ENCODE measurements around the gene SNRNP200.

Gene SNRNP200

DNA sequence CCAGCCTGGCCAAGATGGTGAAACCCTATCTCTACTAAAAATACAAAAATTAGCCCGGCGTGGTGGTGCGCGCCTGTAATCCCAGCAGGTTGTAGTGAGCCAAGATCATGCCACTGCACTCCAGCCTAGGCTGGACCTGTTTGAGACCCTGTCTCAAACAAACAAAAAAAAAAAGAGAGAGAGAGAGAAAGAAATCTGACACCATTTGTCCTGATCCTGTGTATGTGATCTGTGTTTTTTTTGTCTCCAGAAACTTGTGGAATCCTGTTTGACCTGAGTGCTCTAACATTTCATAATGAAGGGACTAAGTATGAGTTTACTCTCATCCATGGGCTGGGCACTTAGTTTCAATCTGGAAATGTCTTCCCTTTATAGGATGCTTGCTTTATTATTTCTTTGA is 13.4 kb upstream of the SNRNP200 start:
- peaks cover 35% of the 10 kb centered on the region for H3K27me3 ChIP-seq (ENCODE audit: insufficient read depth, poor library complexity, severe bottlenecking)
- ATAC-seq (ENCODE audit: low read depth) (no peak), DNase-seq (ENCODE audit: low spot score) (no peak)
- peaks cover 4% of the 10 kb centered on the region for H3K4me1 ChIP-seq (ENCODE audit: insufficient read depth, poor library complexity, severe bottlenecking)
- H3K4me3 ChIP-seq (ENCODE audit: severe bottlenecking) = no peak overlapping the region
- no peak overlapping the region for H3K27ac ChIP-seq (ENCODE audit: poor library complexity, severe bottlenecking)
- H3K9me3 ChIP-seq (ENCODE audit: severe bottlenecking) = no peaks in the 10 kb centered on the region
- TF ChIP-seq, protein P1, sequence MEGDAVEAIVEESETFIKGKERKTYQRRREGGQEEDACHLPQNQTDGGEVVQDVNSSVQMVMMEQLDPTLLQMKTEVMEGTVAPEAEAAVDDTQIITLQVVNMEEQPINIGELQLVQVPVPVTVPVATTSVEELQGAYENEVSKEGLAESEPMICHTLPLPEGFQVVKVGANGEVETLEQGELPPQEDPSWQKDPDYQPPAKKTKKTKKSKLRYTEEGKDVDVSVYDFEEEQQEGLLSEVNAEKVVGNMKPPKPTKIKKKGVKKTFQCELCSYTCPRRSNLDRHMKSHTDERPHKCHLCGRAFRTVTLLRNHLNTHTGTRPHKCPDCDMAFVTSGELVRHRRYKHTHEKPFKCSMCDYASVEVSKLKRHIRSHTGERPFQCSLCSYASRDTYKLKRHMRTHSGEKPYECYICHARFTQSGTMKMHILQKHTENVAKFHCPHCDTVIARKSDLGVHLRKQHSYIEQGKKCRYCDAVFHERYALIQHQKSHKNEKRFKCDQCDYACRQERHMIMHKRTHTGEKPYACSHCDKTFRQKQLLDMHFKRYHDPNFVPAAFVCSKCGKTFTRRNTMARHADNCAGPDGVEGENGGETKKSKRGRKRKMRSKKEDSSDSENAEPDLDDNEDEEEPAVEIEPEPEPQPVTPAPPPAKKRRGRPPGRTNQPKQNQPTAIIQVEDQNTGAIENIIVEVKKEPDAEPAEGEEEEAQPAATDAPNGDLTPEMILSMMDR (IDR thresholded peaks at IDR 0.05; ENCODE audit: poor library complexity, severe bottlenecking) = no peak
- H3K36me3 ChIP-seq (ENCODE audit: low read depth) = no peaks in the 10 kb centered on the region

DNA sequence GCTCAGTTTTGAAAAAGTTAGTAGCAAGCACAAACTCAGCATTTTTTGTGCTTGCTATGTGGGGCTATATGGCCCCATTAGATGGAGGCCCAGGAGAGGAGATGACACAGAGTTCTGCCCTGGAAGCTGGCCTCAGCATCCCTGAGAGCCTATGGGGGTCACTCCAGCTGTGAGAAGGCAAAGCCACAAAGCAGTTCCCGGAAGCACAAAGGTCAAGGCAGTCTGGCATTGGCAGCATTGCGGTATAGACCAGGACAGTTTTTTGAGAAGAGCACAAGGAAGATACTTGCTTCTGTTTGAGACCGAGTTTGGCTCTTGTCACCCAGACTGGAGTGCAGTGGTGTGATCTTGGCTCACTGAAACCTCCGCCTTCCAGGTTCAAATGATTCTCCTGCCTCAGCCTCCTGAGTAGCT is 12.2 kb upstream of the SNRNP200 start:
- no peak overlapping the region for H3K27ac ChIP-seq (ENCODE audit: poor library complexity, severe bottlenecking)
- no peak for ATAC-seq (ENCODE audit: low read depth)
- H3K36me3 ChIP-seq (ENCODE audit: low read depth) = no peaks in the 10 kb centered on the region
- no peaks in the 10 kb centered on the region for H3K9me3 ChIP-seq (ENCODE audit: severe bottlenecking)
- H3K4me3 ChIP-seq (ENCODE audit: severe bottlenecking) = no peak overlapping the region
- peaks cover 24% of the 10 kb centered on the region for H3K27me3 ChIP-seq (ENCODE audit: insufficient read depth, poor library complexity, severe bottlenecking)
- DNase-seq (ENCODE audit: low spot score) = no peak
- peaks cover 4% of the 10 kb centered on the region for H3K4me1 ChIP-seq (ENCODE audit: insufficient read depth, poor library complexity, severe bottlenecking)
- TF ChIP-seq, protein P1 (IDR thresholded peaks at IDR 0.05; ENCODE audit: poor library complexity, severe bottlenecking) = no peak

DNA sequence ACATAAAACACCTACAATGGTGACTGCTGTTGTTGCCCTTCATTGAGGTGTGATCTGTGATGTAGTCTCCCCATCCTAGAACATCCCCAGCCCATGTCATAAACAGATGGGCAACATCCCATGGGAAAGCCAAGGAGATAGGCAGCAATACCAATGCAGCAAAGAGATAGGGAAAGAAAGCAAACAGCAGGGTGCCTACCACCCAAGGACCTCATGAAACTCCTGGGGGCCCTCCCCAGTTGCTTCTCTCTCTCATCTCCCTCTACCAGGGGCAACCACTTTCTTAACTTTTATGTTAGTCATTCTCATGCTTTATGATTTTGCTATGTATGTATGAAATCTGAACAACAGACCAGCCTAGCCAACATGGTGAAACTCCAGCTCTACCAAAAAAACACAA is 11.7 kb upstream of the SNRNP200 start:
- no peak for ATAC-seq (ENCODE audit: low read depth)
- peaks cover 4% of the 10 kb centered on the region for H3K4me1 ChIP-seq (ENCODE audit: insufficient read depth, poor library complexity, severe bottlenecking)
- no peak overlapping the region for H3K4me3 ChIP-seq (ENCODE audit: severe bottlenecking)

DNA sequence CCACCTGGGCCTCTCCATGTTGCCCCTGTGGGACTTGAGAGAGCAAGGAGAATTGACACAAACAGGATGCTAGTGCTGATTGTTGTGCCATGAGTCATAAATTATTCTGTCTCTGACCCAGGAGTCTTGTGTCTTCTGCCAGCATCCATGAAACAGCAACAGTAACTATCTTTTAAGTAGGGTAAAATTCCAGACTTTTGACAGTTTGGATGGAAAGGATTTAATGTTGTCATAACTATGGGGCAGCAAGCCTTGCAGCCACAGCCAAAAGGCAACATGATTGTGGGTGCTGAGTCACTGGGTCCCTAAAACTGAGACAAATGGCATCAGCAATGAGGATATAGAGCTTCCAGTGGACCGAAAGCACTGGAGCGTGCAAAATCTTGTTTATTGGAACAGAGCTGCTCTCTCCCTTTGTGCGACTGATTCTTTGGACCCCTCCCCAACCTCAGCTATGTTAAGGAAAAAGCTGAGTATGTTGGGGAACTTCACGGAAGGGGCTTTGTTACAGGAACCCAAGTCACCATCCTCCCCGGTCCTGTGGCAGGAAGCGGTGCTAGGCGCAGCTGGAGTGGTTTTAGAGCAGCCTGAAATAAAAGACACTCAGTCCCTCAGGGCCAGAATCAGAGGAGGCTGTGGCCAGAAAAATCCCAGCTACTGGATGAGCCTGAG is 10.2 kb upstream of the SNRNP200 start:
- TF ChIP-seq, protein P1 (IDR thresholded peaks at IDR 0.05; ENCODE audit: poor library complexity, severe bottlenecking) = no peak
- Histone ChIP-seq H3K9me3 (ENCODE audit: severe bottlenecking) (no peaks in the 10 kb centered on the region), H3K27ac (ENCODE audit: poor library complexity, severe bottlenecking) (no peak overlapping the region), H3K36me3 (ENCODE audit: low read depth) (no peaks in the 10 kb centered on the region), H3K4me3 (ENCODE audit: severe bottlenecking) (no peak overlapping the region), H3K27me3 (ENCODE audit: insufficient read depth, poor library complexity, severe bottlenecking) (peaks cover 5% of the 10 kb centered on the region), H3K4me1 (ENCODE audit: insufficient read depth, poor library complexity, severe bottlenecking) (no peaks in the 10 kb centered on the region)
- peak; percentile 44; the same call in 1 of the 3 replicates for ATAC-seq (ENCODE audit: low read depth)
- no peak for DNase-seq (ENCODE audit: low spot score)

More for the DNA sequence above, 11.7 kb upstream of the SNRNP200 start:
- TF ChIP-seq, protein P1 (IDR thresholded peaks at IDR 0.05; ENCODE audit: poor library complexity, severe bottlenecking) = no peak
- DNase-seq (ENCODE audit: low spot score) = no peak
- no peak overlapping the region for H3K27ac ChIP-seq (ENCODE audit: poor library complexity, severe bottlenecking)
- peaks cover 19% of the 10 kb centered on the region for H3K27me3 ChIP-seq (ENCODE audit: insufficient read depth, poor library complexity, severe bottlenecking)
- no peaks in the 10 kb centered on the region for H3K9me3 ChIP-seq (ENCODE audit: severe bottlenecking)
- H3K36me3 ChIP-seq (ENCODE audit: low read depth) = no peaks in the 10 kb centered on the region

DNA sequence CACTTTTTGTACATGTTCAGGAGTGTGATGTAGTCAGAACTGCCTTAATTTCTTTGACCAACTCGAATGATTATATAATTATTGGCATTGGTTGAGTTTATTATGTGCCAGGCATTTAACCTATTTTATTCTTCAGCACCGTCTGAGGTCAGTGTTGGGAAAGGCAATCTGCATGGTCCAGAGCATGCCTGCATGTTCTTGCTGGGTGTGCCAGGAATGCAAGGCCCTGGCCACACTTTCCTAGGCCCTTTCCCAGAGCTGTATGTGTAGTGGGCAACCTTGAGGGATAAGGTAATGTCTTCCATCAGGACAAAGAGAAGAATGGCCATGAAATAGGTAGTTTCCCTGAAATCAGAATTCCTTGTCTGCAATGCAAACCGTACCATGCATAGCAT is 9.7 kb upstream of the SNRNP200 start:
- DNase-seq (ENCODE audit: low spot score) = no peak
- Histone ChIP-seq H3K4me1 (ENCODE audit: insufficient read depth, poor library complexity, severe bottlenecking) (no peaks in the 10 kb centered on the region), H3K4me3 (ENCODE audit: severe bottlenecking) (no peak overlapping the region), H3K27ac (ENCODE audit: poor library complexity, severe bottlenecking) (no peak overlapping the region), H3K9me3 (ENCODE audit: severe bottlenecking) (no peaks in the 10 kb centered on the region), H3K27me3 (ENCODE audit: insufficient read depth, poor library complexity, severe bottlenecking) (no peaks in the 10 kb centered on the region), H3K36me3 (ENCODE audit: low read depth) (no peaks in the 10 kb centered on the region)
- ATAC-seq (ENCODE audit: low read depth) = no peak
- TF ChIP-seq, protein P1 (IDR thresholded peaks at IDR 0.05; ENCODE audit: poor library complexity, severe bottlenecking) = no peak
